Suprapubic skin (tissue), 3 donors: ENCODE results near the gene PODXL2.

Experiments
- CTCF ChIP-seq, 2 donors: fragments of 200-600 bp in 1 of 2; fragments of 450-650 bp in 1 of 2; sonication (generic) in 1 of 2; IDR thresholded peaks; one replicate each; pipeline ENCODE4 v1.5.1; 2016 to 2019; ENCODE audit warnings: antibody characterized with exemption in 2 of 2, mild to moderate bottlenecking in 1 of 2, moderate library complexity in 1 of 2
- EP300 ChIP-seq: sonication (generic); formaldehyde crosslinking; IDR thresholded peaks from one replicate; pipeline ENCODE4 v1.6.1; 2017; ENCODE audit warnings: antibody characterized with exemption

DNA sequence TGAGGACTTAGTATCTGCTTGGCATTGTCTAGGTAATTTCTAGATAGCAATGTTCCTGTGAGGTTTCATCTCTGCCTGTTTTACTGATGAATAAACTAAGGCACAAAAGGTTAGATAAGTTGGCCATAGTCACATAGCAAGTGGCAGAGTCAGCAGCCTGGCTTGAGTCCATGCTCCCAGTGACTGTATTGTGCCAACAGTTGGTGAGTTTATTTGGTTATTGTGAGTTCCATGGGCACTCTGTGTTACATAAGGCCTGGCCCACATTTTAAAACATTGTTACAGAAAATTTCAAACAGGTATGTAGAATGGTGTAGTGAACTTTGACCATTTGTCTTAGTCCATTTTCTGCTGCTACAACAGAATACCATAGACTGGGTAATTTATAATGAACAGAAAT lies 15.6 kb upstream of the PODXL2 start:
- no peak for TF ChIP-seq EP300
- TF ChIP-seq CTCF (IDR thresholded peaks at IDR 0.05), result no peak
